HepG2 (cell line): Measurements from ENCODE around the gene SLC48A1. TPM values are rescaled to one million over a fixed set of nuclear protein-coding genes. Genes with fewer than 3 reads are reported as not detected.
A peak's percentile ranks its signal among the peaks of the same experiment; 100 is the strongest.

ENCODE experiments used
- ATAC-seq: fragments of 200-7000 bp; cut with Tn5 transposase; 3 replicates; pipeline ENCODE4 v1.9.1; 2020; ENCODE audit warnings: mild to moderate bottlenecking, moderate library complexity
- BruUV-seq: library from RNA; stranded (reverse); fragments of 400-500 nt; replicated peaks from 2 replicates; lab custom pipeline; 2021; lab: Mats Ljungman, UMichigan
- CTCF ChIA-PET: fragments of 300-600 bp; formaldehyde crosslinking; extraction: SDS; loops from one replicate; lab custom pipeline; 2021; ENCODE audit warnings: low total read pairs, inconsistent platforms, low intra/inter-chr PET ratio; lab: Yijun Ruan, JAX
- POLR2A ChIA-PET: fragments of 350-600 bp; sonication (Branson Sonifier 250); formaldehyde crosslinking; loops from one replicate; lab custom pipeline; 2020; ENCODE audit warnings: antibody characterized with exemption, inconsistent platforms; lab: Yijun Ruan, JAX
- DNase-seq: peaks from one replicate; pipeline ENCODE4 v3.0.0-alpha.2; 2015; ENCODE audit warnings: low spot score
- FAIRE-seq: peaks from 3 replicates; lab custom pipeline; 2011; peaks lifted over from hg19 to GRCh38; lab: Jason Lieb, UNC
- H2AFZ ChIP-seq: one replicate; pipeline ENCODE4 v1.6.1; 2011; ENCODE audit warnings: low read length, inconsistent platforms
- H3K27ac ChIP-seq: fragments of 300-600 bp; 3 replicates; pipeline ENCODE4 v1.8.0; 2011; ENCODE audit warnings: mixed run types, mild to moderate bottlenecking, mixed read lengths, low read length, inconsistent platforms; ENCODE audit not compliant: insufficient read depth; ENCODE audit errors: extremely low read length
- H3K27me3 ChIP-seq, 2 experiments: fragments of 200-600 bp in 1 of 2; 2 replicates in 1 of 2; 3 replicates in 1 of 2; pipeline versions ENCODE4 v1.6.0 to v1.8.0; 2011; ENCODE audit warnings: low read length in 2 of 2, mild to moderate bottlenecking in 2 of 2, moderate library complexity in 2 of 2, inconsistent platforms in 1 of 2; ENCODE audit not compliant: insufficient read depth in 2 of 2, control insufficient read depth in 1 of 2
- H3K36me3 ChIP-seq, 2 experiments: fragments of 200-600 bp in 1 of 2; replicated peaks in 1 of 2; 2 replicates in 1 of 2; 3 replicates in 1 of 2; pipeline versions ENCODE4 v1.5.1 to v1.8.0; 2011; ENCODE audit warnings: low read length in 2 of 2, inconsistent platforms in 1 of 2; ENCODE audit not compliant: insufficient read depth in 2 of 2, control insufficient read depth in 1 of 2
- H3K4me1 ChIP-seq: 2 replicates; pipeline ENCODE4 v1.5.1; 2012; ENCODE audit warnings: low read length, inconsistent platforms; ENCODE audit not compliant: insufficient read depth
- H3K4me2 ChIP-seq: 2 replicates; pipeline ENCODE4 v1.6.0; 2011; ENCODE audit warnings: low read depth, low read length, inconsistent platforms
- H3K4me3 ChIP-seq, 3 experiments: fragments of 200-600 bp in 1 of 3; sonication (generic), shearing (Covaris generic) in 1 of 3; replicated peaks in 1 of 3; 2 replicates each; pipeline ENCODE4 v1.5.1; 2011 to 2016; ENCODE audit warnings: low read length in 3 of 3, inconsistent platforms in 2 of 3, low read depth in 2 of 3, mild to moderate bottlenecking in 2 of 3, control low read depth in 1 of 3, mixed read lengths in 1 of 3; ENCODE audit not compliant: insufficient read depth in 1 of 3
- H3K79me2 ChIP-seq: one replicate; pipeline ENCODE4 v1.6.1; 2011; ENCODE audit warnings: low read length, inconsistent platforms; ENCODE audit not compliant: insufficient read depth
- H3K9ac ChIP-seq: 2 replicates; pipeline ENCODE4 v1.6.0; 2011; ENCODE audit warnings: mild to moderate bottlenecking, low read depth, low read length, inconsistent platforms; ENCODE audit not compliant: insufficient read depth
- H3K9me3 ChIP-seq: 2 replicates; pipeline ENCODE4 v1.5.1; 2012; ENCODE audit warnings: mild to moderate bottlenecking, low read length
- H4K20me1 ChIP-seq: 2 replicates; pipeline ENCODE4 v1.6.0; 2011; ENCODE audit warnings: inconsistent platforms, mild to moderate bottlenecking, low read length, moderate library complexity; ENCODE audit not compliant: insufficient read depth
- DNMT1 ChIP-seq: sonication (generic); formaldehyde crosslinking; IDR thresholded peaks from 2 replicates; pipeline ENCODE4 v1.5.1; 2020; ENCODE audit warnings: mild to moderate bottlenecking, missing genetic modification reagents
- EEA1 ChIP-seq: sonication (generic); formaldehyde crosslinking; IDR thresholded peaks from 2 replicates; pipeline ENCODE4 v1.5.1; 2020; ENCODE audit warnings: mild to moderate bottlenecking, missing genetic modification reagents, borderline replicate concordance
- GATA4 ChIP-seq: sonication (generic); IDR thresholded peaks from 2 replicates; pipeline ENCODE4 v1.6.1; 2016; ENCODE audit warnings: antibody characterized with exemption, low read depth, borderline replicate concordance
- PAX8 ChIP-seq: sonication (generic); formaldehyde crosslinking; IDR thresholded peaks from 2 replicates; pipeline ENCODE4 v1.8.0; 2022; ENCODE audit warnings: mild to moderate bottlenecking, missing genetic modification reagents, borderline replicate concordance
- RAD21 ChIP-seq: fragments of 450-650 bp; formaldehyde crosslinking; IDR thresholded peaks from 2 replicates; pipeline ENCODE4 v1.5.0; 2020; ENCODE audit warnings: mild to moderate bottlenecking
- SMC3 ChIP-seq: IDR thresholded peaks from 2 replicates; pipeline ENCODE4 v1.6.1; 2011; ENCODE audit warnings: low read length, improper control_type of control experiment
- ZSCAN29 ChIP-seq: sonication (generic); formaldehyde crosslinking; conservative IDR thresholded peaks from 2 replicates; pipeline ENCODE4 v1.4.0; 2020; ENCODE audit warnings: mild to moderate bottlenecking, missing genetic modification reagents
- WGBS: methylation state at CpG from one replicate; pipeline ENCODE4 v1.1.6; 2017; ENCODE audit warnings: low lambda C conversion rate; 5-methylcytosine and 5-hydroxymethylcytosine counted together
- in situ Hi-C: cut with HindIII; loops from 2 replicates; pipeline ENCODE4 v1.10.0; 2017; ENCODE audit warnings: low pct_unique_long_range_greater_than_20kb; ENCODE audit not compliant: extremely low pct_ligation_motif_present
- intact Hi-C: fragments of 100-400 bp; cut with micrococcal nuclease; formaldehyde crosslinking; loops from one replicate; pipeline ENCODE4 v1.10.0; 2022; ENCODE audit not compliant: unreplicated experiment
- polyA plus RNA-seq, 8 experiments: library from polyadenylated mRNA; depleted of rRNA in 3 of 8; stranded (reverse) in 7 of 8; unstranded in 1 of 8; fragments of >200 nt; fragmentation: Illumina TruSeq in 4 of 8; extraction: Trizol in 4 of 8; gene quantifications; 2 replicates each; pipeline versions ENCODE4 v1.2.1 to v1.2.3, GENCODE V29; 2011 to 2016; ENCODE audit warnings: low read depth in 4 of 8, missing spikeins in 1 of 8, mixed read lengths in 1 of 8; ENCODE audit not compliant: insufficient read depth in 1 of 8
- total RNA-seq, 5 experiments: library from RNA; depleted of rRNA; stranded (reverse); fragments of >200 nt; fragmentation: Illumina TruSeq; extraction: Trizol; gene quantifications; 2 replicates each; pipeline ENCODE4 v1.2.3, GENCODE V29; 2016; ENCODE audit warnings: low read depth in 1 of 5

SLC48A1 gene
- total and polyA plus RNA-seq, 2 of the 13 experiments (the other 11 are each of a cell fraction or from before 2014, with no cell fraction given) = 2.2 to 3.7 TPM

DNA sequence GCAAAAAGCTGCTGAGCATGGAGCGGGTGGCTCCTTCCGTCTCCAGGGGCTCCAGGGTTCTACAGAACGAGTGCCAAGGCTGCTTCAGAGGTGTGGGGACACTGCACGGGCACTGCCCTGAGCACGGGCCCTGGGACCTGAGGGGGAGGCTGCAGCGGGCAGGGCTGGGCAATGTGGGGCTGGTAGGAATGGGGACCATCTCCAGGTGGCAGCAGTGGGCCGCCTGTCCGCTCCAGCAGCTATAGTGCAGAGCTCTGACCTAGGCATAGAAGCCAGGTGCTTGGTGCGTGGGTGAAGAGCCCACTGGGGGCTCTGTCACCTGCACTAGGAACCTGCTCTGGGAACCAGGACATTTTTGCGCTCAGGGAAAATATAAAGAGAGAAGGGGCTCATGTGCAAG lies 24.4 kb downstream of the SLC48A1 start (continued):
- no peak for TF ChIP-seq GATA4
- TF ChIP-seq EEA1 (CRISPR knock-in tag) = no peak
- peak; percentile 42 for TF ChIP-seq SMC3
- peak; percentile 80 for TF ChIP-seq RAD21 (CRISPR knock-in tag)
- TF ChIP-seq DNMT1 (CRISPR knock-in tag) = no peak
- TF ChIP-seq PAX8 = no peak

DNA sequence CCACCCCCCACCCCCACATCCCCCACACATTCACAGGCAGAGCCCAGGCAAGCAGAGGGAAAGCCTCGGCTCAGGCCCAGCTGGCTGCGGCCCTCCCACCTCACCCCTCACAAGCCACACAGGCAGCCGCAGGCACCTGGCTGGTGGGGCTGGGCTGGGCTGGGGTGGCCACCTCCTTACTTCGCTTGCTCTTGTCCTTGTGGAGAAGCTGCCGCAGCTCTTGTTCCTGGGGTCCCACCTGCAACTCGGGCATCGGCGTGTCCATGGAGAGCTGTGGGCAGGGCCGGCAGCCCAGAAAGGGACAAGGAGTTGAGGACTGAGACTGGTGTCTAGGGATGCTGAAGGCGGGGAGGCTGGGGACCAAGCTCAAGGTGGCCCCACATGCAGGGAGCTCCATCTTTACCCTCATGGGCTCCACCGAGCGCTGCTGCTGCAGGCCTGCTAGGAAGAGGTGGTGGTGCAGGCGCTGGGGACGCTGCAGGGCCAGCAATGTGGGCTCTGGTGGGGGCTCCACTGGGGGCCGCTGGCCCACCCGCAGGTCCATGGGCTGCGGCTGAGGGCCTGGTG lies 25.4 kb downstream of the SLC48A1 start:
- no TSS peak for BruUV-seq
- Histone ChIP-seq H2AFZ (no peak overlapping the region), H3K4me1 (no peaks in the 10 kb centered on the region)
- POLR2A ChIA-PET = no interaction called here
- DNase-seq = no peak
- in situ Hi-C loops = no loop called here
- TF ChIP-seq ZSCAN29 (CRISPR knock-in tag) = no peak
- TF ChIP-seq, all 625 proteins: peak for 0
- no peak overlapping the region for H3K4me2 ChIP-seq
- CTCF ChIA-PET = interaction anchor here (3.7 kb wide), 1 partner anchor 40 kb away, joined by 33 read pairs; no protein-coding TSS in a partner anchor
- no peaks in the 10 kb centered on the region for H3K79me2 ChIP-seq
- H3K27ac ChIP-seq = no peak overlapping the region
- FAIRE-seq (no peak), ATAC-seq (no peak)
- H3K36me3 ChIP-seq = peaks cover 0 to 2% of the 10 kb centered on the region in 2 experiments; a peak in 1 of 5 replicates
- H3K9ac ChIP-seq = no peak overlapping the region
- no peaks in the 10 kb centered on the region for H3K9me3 ChIP-seq
- intact Hi-C loops = no loop called here
- no peaks in the 10 kb centered on the region for H4K20me1 ChIP-seq
- H3K27me3 ChIP-seq = no peaks in the 10 kb centered on the region
- 96% methylated on average over 12 of the region's 17 CpGs for WGBS
- no peak overlapping the region for H3K4me3 ChIP-seq
